Ovary (tissue), 9 donors: ENCODE measurements around the gene PDZD4. TPM values are rescaled to one million over a fixed set of nuclear protein-coding genes. Genes with fewer than 3 reads are reported as not detected.

ENCODE experiments used
- DNase-seq, 5 donors: peaks; one replicate each; pipeline ENCODE4 v3.0.0-alpha.2; 2019 to 2020
- H3K27ac ChIP-seq, 2 donors: fragments of 200-600 bp; one replicate each; pipeline versions ENCODE4 v1.5.1 to v1.8.0; 2019 to 2022
- H3K27me3 ChIP-seq: fragments of 200-600 bp; one replicate; pipeline ENCODE4 v1.8.0; 2022
- H3K36me3 ChIP-seq: fragments of 200-600 bp; sonication (generic); one replicate; pipeline ENCODE4 v1.5.1; 2019
- H3K4me1 ChIP-seq: one replicate; pipeline ENCODE4 v1.8.1; 2013; ENCODE audit warnings: mild to moderate bottlenecking, moderate library complexity; ENCODE audit not compliant: insufficient read depth
- H3K4me3 ChIP-seq: fragments of 200-600 bp; sonication (generic); one replicate; pipeline ENCODE4 v1.5.1; 2017
- H3K9me3 ChIP-seq, 2 donors: fragments of 200-600 bp in 1 of 2; sonication (generic) in 1 of 2; one replicate each; pipeline versions ENCODE4 v1.5.1 to v1.8.1; 2013 to 2019; ENCODE audit warnings: mild to moderate bottlenecking in 1 of 2, moderate library complexity in 1 of 2
- CTCF ChIP-seq, 3 donors: fragments of 450-650 bp in 2 of 3; fragments of 200-600 bp in 1 of 3; IDR thresholded peaks; one replicate each; pipeline versions ENCODE4 v1.5.1 to v1.8.0; 2016 to 2022; ENCODE audit warnings: antibody characterized with exemption in 3 of 3, mild to moderate bottlenecking in 1 of 3
- EP300 ChIP-seq: sonication (generic); formaldehyde crosslinking; IDR thresholded peaks from one replicate; pipeline ENCODE4 v1.6.1; 2017; ENCODE audit warnings: antibody characterized with exemption
- POLR2A ChIP-seq: fragments of 450-650 bp; IDR thresholded peaks from one replicate; pipeline ENCODE4 v1.6.1; 2017; ENCODE audit warnings: antibody characterized with exemption, mild to moderate bottlenecking, moderate library complexity
- WGBS, 3 donors: extraction: QIAGEN DNeasy Blood & Tissue Kit in 1 of 3; methylation state at CpG; one replicate each; pipeline versions ENCODE4 v1.1.5 to v1.1.7; 2013 to 2017; 5-methylcytosine and 5-hydroxymethylcytosine counted together
- intact Hi-C, 4 donors: fragments of 100-400 bp; cut with DNase I; formaldehyde crosslinking; loops; one replicate each; pipeline versions ENCODE4 v1.11.0 to v1.15.1; 2022 to 2023
- polyA plus RNA-seq, 2 donors: library from polyadenylated mRNA; stranded (reverse); fragments of 200-250 nt in 1 of 2; fragments of 350-450 nt in 1 of 2; fragmentation: Illumina TruSeq in 1 of 2; extraction: RNeasy Lipid Tissue Mini Kit (QIAGEN cat#74804) in 1 of 2; gene quantifications; one replicate each; pipeline ENCODE4 v1.2.3, GENCODE V29; 2013 to 2014
- total RNA-seq, 7 donors: library from RNA; depleted of rRNA in 2 of 7; stranded (reverse); fragments of >200 nt in 2 of 7; fragmentation: NEBNext Ultra II Directional in 3 of 7; extraction: Animal tissue kit (Norgen Biotek cat#: 25700) in 3 of 7; gene quantifications; one replicate each; pipeline versions ENCODE4 v1.1.0 to v1.2.4, GENCODE V29; 2016 to 2023
- donor health status: DM: no; HTN: no; CAD: no; lungs with moderate emphysema.
- donor health status: DM: no; HTN: no; CAD: no.
- donor health status: Bipolar disorder and iron deficiency.
- donor health status: DM: yes; HTN: yes; CAD: no.
- donor health status: DM: no; HTN: no; CAD: no.
- donor health status: DM: yes; HTN: yes; CAD: no.

Gene PDZD4
- total and polyA plus RNA-seq, 9 donors, result 0.73 to 8.6 (median 2.2) TPM

- intact Hi-C loops, result no loop called here
- no peak for DNase-seq
- Histone ChIP-seq H3K4me3 (no peak overlapping the region), H3K4me1 (no peaks in the 10 kb centered on the region), H3K27ac (no peak overlapping the region), H3K36me3 (no peaks in the 10 kb centered on the region), H3K9me3 (no peaks in the 10 kb centered on the region), H3K27me3 (no peaks in the 10 kb centered on the region)
- WGBS, 3 donors, result 64 to 74% (median 74%) methylated on average over 22 of the region's 22 CpGs
- no peak for TF ChIP-seq CTCF (IDR thresholded peaks at IDR 0.05)
- no peak for TF ChIP-seq POLR2A
- TF ChIP-seq EP300, result no peak
Observed at GRCh38 chrX:153862369-153863250, 32.3 kb upstream of the PDZD4 start.

- no peak for TF ChIP-seq EP300
- TF ChIP-seq POLR2A, result no peak
- no peak for TF ChIP-seq CTCF (IDR thresholded peaks at IDR 0.05)
- 64 to 67% (median 66%) methylated on average over 21 of the region's 21 CpGs for WGBS, 3 donors
- H3K9me3 ChIP-seq, result no peaks in the 10 kb centered on the region
- intact Hi-C loops, result no loop called here
- no peak overlapping the region for H3K27ac ChIP-seq
- DNase-seq, result no peak
- no peaks in the 10 kb centered on the region for H3K27me3 ChIP-seq
- no peaks in the 10 kb centered on the region for H3K36me3 ChIP-seq
- H3K4me3 ChIP-seq, result no peak overlapping the region
- no peaks in the 10 kb centered on the region for H3K4me1 ChIP-seq
Observed at GRCh38 chrX:153861733-153862310, 31.5 kb upstream of the PDZD4 start.

- no peaks in the 10 kb centered on the region for H3K27me3 ChIP-seq
- no peaks in the 10 kb centered on the region for H3K4me1 ChIP-seq
- H3K9me3 ChIP-seq, result no peaks in the 10 kb centered on the region
- no peaks in the 10 kb centered on the region for H3K36me3 ChIP-seq
- DNase-seq, result no peak
- no peak overlapping the region for H3K4me3 ChIP-seq
- intact Hi-C loops, result no loop called here
- no peak for TF ChIP-seq POLR2A
- no peak for TF ChIP-seq EP300
- no peak for TF ChIP-seq CTCF (IDR thresholded peaks at IDR 0.05)
- H3K27ac ChIP-seq, result no peak overlapping the region
- WGBS, 3 donors, result 76 to 83% (median 81%) methylated on average over 10 of the region's 10 CpGs
Observed at GRCh38 chrX:153861151-153861550, 30.8 kb upstream of the PDZD4 start.

GRCh38 chrX:153857348-153857903, 27.1 kb upstream of the PDZD4 start:
- 47 to 60% (median 54%) methylated on average over 2 of the region's 2 CpGs for WGBS, 3 donors
- no peak for TF ChIP-seq EP300
- no peak for TF ChIP-seq CTCF (IDR thresholded peaks at IDR 0.05)
- TF ChIP-seq POLR2A, result no peak
- H3K36me3 ChIP-seq, result no peaks in the 10 kb centered on the region
- no peaks in the 10 kb centered on the region for H3K9me3 ChIP-seq
- no peak overlapping the region for H3K27ac ChIP-seq
- H3K4me1 ChIP-seq, result no peaks in the 10 kb centered on the region
- H3K27me3 ChIP-seq, result no peaks in the 10 kb centered on the region
- no peak overlapping the region for H3K4me3 ChIP-seq
- DNase-seq, result no peak
- intact Hi-C loops, result no loop called here
